Right atrium auricular region (tissue), 2 donors: ENCODE data around the gene ERC2. TPM values are rescaled to one million over a fixed set of nuclear protein-coding genes. Genes with fewer than 3 reads are reported as not detected.

ENCODE experiments used
- DNase-seq: peaks from one replicate; pipeline ENCODE4 v3.0.0-alpha.2; 2019; ENCODE audit warnings: low spot score
- H3K27ac ChIP-seq, 2 donors: fragments of 200-600 bp; sonication (generic); 1 replicate in 1 of 2; 2 replicates in 1 of 2; pipeline ENCODE4 v1.5.1; 2016 to 2019
- H3K27me3 ChIP-seq, 2 donors: fragments of 200-600 bp; sonication (generic); one replicate each; pipeline versions ENCODE4 v1.5.1 to v1.6.0; 2017 to 2019
- H3K36me3 ChIP-seq: fragments of 200-600 bp; sonication (generic); one replicate; pipeline ENCODE4 v1.5.1; 2016
- H3K4me1 ChIP-seq, 2 donors: fragments of 200-600 bp; sonication (generic); one replicate each; pipeline versions ENCODE4 v1.5.1 to v1.6.0; 2017 to 2019
- H3K4me3 ChIP-seq, 2 donors: fragments of 200-600 bp; sonication (generic); 1 replicate in 1 of 2; 2 replicates in 1 of 2; pipeline ENCODE4 v1.5.1; 2017 to 2019; ENCODE audit warnings: mild to moderate bottlenecking in 1 of 2, moderate library complexity in 1 of 2
- H3K9me3 ChIP-seq, 2 donors: fragments of 200-600 bp; sonication (generic); one replicate each; pipeline ENCODE4 v1.5.1; 2019
- total RNA-seq, 2 donors: library from RNA; depleted of rRNA; stranded (reverse); fragments of >200 nt; gene quantifications; one replicate each; pipeline ENCODE4 v1.1.0, GENCODE V29; 2016
- TF ChIP-seq, protein P1 (sequence below), 2 donors: fragments of 200-600 bp; sonication (generic); IDR thresholded peaks; one replicate each; pipeline ENCODE4 v1.5.1; 2019; ENCODE audit warnings: antibody characterized with exemption in 2 of 2

The ERC2 gene
- total RNA-seq, 2 donors from 2014 or later: 2.9 to 4.0 TPM

DNA sequence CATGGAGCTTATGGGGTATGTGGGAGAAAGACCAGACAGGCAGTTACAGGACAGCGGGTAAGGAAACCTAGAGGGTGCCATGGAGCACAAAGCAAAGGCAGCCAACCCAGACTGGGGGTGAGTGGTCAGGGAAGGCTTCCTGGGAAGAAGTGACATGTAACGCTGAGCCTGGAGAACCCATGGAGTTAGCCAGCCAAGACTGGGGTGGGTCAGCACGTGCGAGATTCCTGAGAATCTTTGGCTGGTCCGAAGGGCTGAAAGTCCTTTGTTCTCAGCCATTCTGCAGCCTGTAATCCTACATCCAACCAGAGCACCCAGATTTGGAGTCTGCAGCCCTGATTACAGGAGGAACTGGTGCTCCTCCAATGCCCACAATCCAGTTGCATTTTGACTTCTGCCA is 861.1 kb downstream of the ERC2 start:
- Histone ChIP-seq H3K27ac (no peak overlapping the region), H3K4me3 (no peak overlapping the region), H3K27me3 (no peaks in the 10 kb centered on the region), H3K36me3 (no peaks in the 10 kb centered on the region), H3K4me1 (no peaks in the 10 kb centered on the region), H3K9me3 (no peaks in the 10 kb centered on the region)
- TF ChIP-seq, protein P1, sequence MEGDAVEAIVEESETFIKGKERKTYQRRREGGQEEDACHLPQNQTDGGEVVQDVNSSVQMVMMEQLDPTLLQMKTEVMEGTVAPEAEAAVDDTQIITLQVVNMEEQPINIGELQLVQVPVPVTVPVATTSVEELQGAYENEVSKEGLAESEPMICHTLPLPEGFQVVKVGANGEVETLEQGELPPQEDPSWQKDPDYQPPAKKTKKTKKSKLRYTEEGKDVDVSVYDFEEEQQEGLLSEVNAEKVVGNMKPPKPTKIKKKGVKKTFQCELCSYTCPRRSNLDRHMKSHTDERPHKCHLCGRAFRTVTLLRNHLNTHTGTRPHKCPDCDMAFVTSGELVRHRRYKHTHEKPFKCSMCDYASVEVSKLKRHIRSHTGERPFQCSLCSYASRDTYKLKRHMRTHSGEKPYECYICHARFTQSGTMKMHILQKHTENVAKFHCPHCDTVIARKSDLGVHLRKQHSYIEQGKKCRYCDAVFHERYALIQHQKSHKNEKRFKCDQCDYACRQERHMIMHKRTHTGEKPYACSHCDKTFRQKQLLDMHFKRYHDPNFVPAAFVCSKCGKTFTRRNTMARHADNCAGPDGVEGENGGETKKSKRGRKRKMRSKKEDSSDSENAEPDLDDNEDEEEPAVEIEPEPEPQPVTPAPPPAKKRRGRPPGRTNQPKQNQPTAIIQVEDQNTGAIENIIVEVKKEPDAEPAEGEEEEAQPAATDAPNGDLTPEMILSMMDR (IDR thresholded peaks at IDR 0.05): no peak
- DNase-seq: no peak

DNA sequence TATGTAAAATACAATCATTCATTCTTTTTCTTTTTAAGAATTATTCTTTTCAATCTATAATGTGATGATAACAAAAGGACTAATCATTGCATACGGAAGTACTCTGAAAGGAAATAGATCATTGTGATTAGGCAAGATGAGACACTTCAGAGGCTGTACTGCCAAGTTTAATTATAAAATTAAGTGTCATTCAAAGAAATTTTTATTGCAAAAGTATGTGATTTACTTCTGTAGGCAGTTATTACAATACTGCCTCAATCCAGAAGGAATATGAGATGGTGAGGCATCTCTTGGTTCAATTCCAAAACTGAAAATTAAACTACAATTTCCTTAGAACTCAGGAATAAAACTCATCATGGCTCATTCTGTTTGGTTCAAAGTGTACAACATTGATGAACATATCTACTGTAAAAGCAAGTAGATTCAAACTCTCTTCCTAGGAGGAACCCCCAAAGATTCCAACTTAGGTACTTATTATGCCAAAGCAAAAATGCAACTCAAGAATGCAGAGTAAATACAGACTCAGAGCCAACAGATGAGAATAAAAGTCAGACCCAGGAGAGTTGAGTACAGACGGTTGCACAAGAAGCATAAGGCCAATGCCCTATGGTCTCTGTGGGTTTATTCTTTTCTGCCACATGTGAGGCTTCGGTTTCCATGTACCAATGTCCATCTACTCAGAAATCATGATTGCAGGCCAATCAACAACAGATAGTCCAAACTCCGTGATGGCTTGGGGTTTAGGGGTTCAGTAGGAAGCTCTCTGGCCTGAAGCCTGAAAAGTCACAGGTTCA is 862.6 kb downstream of the ERC2 start:
- Histone ChIP-seq H3K36me3 (no peaks in the 10 kb centered on the region), H3K9me3 (no peaks in the 10 kb centered on the region), H3K27me3 (no peaks in the 10 kb centered on the region), H3K27ac (no peak overlapping the region), H3K4me1 (no peaks in the 10 kb centered on the region), H3K4me3 (no peak overlapping the region)
- no peak for DNase-seq
- TF ChIP-seq, protein P1 (IDR thresholded peaks at IDR 0.05): no peak

- no peak overlapping the region for H3K27ac ChIP-seq
- no peak overlapping the region for H3K4me3 ChIP-seq
- H3K4me1 ChIP-seq: no peaks in the 10 kb centered on the region
- no peaks in the 10 kb centered on the region for H3K36me3 ChIP-seq
- H3K9me3 ChIP-seq: no peaks in the 10 kb centered on the region
- H3K27me3 ChIP-seq: no peaks in the 10 kb centered on the region
- DNase-seq: no peak
- TF ChIP-seq, protein P1 (IDR thresholded peaks at IDR 0.05): no peak
Observed at GRCh38 chr3:55604846-55605245, 863.4 kb downstream of the ERC2 start.

GRCh38 chr3:55604402-55604801 is 863.9 kb downstream of the ERC2 start:
- Histone ChIP-seq H3K27me3 (no peaks in the 10 kb centered on the region), H3K36me3 (no peaks in the 10 kb centered on the region), H3K9me3 (no peaks in the 10 kb centered on the region), H3K4me1 (no peaks in the 10 kb centered on the region), H3K4me3 (no peak overlapping the region), H3K27ac (no peak overlapping the region)
- no peak for DNase-seq
- TF ChIP-seq, protein P1 (IDR thresholded peaks at IDR 0.05): no peak

- no peak overlapping the region for H3K27ac ChIP-seq
- TF ChIP-seq, protein P1 (IDR thresholded peaks at IDR 0.05): no peak
- no peaks in the 10 kb centered on the region for H3K9me3 ChIP-seq
- H3K36me3 ChIP-seq: no peaks in the 10 kb centered on the region
- H3K4me3 ChIP-seq: no peak overlapping the region
- H3K27me3 ChIP-seq: no peaks in the 10 kb centered on the region
- no peak for DNase-seq
- H3K4me1 ChIP-seq: no peaks in the 10 kb centered on the region
Observed at GRCh38 chr3:55601366-55602080, 866.7 kb downstream of the ERC2 start.
